ENCODE measurements around the gene SYCE3.

SYCE3 gene

DNA sequence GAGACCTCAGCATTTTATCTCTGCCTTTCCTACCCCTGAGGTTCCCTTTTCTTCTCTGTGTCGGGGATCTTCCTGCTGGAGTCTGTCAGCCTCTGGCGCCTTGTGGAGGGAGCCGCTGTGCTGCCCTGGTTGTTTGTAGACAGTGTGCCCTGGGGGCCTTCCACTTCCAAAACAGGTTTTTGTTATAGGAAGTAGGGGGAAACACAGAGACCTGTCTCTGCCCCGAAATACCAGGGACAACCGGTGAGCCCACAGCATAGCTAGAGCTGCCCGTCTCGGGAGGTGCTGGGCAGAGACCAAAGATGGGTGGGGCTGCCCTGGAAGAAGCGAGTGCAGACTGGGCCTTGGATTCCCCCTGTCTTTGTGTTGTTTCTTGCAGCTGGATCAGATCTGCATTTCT is 46.7 kb downstream of the SYCE3 start:
- DNase-seq, result no peak

- DNase-seq, result no peak
These were observed 49.5 kb downstream of the SYCE3 start for GRCh38 chr22:50513175-50513574.

DNA sequence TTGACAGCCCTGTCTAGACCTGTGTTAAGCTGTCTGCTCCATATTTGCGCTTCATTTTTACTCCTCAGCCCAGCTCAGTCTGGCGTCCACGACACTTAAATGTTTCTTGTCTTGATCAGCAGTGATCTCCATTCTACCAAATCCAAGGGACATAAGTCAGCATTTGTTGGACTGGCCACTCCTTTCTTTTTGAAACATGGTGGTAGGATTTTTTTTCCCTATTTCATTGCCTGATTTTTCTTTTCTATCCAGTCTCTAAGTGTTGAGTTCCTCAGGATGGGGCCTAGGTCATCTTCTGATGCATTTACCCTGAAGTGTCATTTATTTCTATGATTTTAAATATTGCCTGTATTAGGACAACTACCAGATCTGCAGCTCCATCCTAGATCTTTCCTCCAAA is 53.8 kb downstream of the SYCE3 start:
- DNase-seq, result no peak

DNA sequence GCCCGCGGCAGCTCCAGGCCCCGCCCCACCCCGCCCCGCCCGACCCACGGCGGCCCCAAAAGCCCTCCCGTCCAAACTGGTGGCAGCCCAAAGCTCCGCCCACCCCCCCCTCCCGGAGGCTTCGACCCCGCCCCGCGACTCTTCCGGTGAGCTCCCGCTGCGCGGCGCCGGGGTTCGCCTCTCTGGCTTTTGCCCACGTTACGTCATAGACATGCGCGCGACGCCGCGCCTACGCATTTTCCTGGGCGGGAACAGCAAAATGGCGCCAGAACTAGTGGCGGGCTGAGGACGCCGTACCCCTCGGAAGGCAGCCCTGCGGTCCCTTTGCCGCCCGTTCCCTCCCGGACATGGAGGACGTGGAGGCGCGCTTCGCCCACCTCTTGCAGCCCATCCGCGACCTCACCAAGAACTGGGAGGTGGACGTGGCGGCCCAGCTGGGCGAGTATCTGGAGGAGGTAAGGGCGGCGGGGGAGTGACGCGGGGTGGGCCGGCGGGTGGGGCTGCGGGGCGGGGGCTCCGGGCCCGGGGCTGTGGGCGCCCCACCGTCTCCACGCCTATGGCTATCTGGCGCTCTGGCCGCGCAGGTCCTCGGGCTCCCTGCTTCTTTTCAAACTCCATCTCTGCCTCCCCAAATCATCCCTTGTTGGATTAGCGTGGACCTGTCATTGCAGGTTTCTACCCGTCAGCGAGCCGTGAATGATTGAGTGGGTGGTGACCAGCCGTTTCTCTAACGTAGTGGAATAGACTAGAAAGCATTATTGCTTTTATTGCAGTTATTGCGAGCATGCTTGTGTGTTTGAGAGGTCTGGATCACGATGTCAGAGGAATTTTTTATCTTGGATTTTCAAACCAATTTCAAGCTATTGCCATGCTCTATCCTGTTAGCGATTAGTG is 54.5 kb downstream of the SYCE3 start, which contains the start of gene NCAPH2:
Gene NCAPH2 (plus strand): TSS at position 234 of the 894 bp plus-strand sequence. CDS start 114 bp downstream, at position 348.
- peak; percentile 99 for DNase-seq

GRCh38 chr22:50507421-50507990 is 55.2 kb downstream of the SYCE3 start, which contains the start of gene LMF2:
LMF2 (minus strand) TSS chr22:50507702; CDS start chr22:50507675, 27 bp downstream.
- no peak for DNase-seq

GRCh38 chr22:50506611-50507420 is 55.9 kb downstream of the SYCE3 start:
- peak; percentile 42 for DNase-seq

DNA sequence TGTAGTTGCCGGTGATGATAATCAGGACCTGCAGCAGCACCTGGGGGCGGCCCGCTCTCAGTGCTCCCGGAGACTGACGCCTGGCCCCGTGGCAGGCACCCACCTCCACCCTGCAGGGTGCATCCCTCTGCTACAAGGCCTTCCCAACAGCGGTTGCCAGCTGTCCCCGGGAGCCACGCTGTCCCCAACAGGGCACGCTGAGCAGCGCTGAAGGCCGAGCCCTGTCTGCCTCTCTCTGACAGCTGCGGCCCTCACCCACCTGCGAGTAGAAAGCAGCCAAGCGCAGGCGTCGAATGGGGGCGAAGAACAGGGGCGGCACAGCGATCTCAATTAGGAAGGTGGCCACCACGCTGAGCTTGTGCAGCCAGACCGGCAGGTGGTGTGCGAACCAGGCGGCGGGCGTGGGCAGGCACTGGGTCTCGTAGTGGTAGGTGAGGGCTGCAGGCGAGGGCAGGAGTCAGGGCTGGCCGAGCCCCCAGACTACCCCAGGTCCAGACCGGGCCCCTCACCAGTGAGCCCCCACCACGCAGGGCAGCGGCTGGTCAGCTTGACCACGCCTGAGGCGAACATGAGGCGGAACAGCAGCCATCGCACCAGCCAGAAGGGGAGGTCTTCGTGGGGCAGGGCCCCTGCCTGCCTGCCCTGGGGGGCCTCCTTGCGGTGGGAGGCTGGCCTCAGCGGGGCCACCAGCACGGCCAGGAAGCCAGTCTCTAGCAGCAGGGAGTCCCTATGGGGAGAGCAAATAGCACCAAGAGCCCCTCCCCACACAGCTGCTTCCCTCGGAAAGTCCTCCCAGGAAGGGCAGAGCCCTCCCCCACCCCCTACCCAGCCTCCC is 56.7 kb downstream of the SYCE3 start:
- no peak for DNase-seq

GRCh38 chr22:50505276-50505775 is 57.4 kb downstream of the SYCE3 start:
- DNase-seq, result no peak

GRCh38 chr22:50504369-50505211 is 58.1 kb downstream of the SYCE3 start:
- DNase-seq, result no peak

- no peak for DNase-seq
These were observed 59.1 kb downstream of the SYCE3 start for GRCh38 chr22:50503475-50504145.

DNA sequence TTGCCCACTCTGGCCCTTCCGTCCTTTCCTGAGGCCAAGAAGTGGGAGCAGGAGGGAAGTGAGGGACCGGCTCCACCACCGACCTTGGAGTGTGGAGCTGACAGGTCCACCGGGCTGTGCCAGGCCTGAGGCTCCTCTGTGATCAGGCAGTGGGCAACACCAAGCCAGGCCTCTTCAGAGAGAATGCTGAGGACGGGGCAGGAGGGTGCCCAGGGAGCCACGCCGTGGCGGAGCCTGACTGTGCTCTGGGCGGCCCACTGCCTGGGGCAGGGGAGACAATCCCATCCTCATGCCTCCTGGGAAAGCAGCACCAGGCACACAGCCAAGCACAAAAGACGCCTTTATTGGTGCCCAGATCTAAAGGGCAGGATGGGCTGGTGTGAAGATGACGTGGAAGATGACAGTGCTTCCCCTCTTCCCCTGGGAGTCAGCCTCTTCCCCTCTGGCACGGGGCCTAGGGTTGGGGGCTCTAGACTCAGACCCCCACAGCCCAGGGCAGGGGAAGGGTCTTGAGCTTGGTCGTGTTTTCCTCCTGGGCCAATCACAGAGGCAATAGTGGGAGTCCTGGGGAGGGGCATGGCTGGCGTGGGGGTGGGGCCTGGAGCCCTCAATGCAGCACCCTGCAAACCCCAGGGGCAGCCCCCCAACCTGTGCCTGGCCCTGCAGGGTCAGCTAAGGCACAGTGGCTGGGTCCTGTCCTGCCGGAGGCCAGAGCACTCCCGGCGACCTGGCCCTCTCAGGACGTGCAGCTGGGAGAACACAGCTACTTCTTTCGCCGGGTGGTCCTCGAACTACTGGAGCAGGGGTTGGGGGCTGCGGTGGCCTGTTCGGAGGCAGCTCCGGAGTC is 59.9 kb downstream of the SYCE3 start:
- DNase-seq, result no peak

DNA sequence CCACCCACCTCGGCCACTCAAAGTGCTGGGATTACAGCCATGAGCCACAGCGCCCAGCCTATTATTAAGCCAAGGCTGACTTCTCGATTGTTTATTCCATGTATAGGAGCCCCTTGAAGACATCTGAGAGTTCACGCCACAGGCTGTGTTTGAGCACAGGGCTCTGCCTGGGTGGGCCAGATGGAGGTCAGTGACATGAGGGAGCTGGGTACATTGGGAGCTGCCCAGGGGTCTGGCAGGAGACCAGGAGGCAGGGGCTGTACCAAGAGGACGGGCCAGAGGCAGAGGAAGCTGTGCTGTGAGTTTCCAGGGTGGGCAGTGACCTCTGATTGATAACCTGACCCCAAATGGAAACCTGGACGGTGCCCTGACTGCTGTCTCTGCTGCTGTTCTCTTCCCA is 60.6 kb downstream of the SYCE3 start:
- no peak for DNase-seq

Measured in RPMI8226 (cell line).